Stimulated activated effector memory CD8-positive, alpha-beta T cell treated with anti-CD3 and anti-CD28 coated beads, Interleukin-12 subunit alpha, Interleukin-12 subunit beta, amount 100 ng/mL, for 72 hours (primary cell): ENCODE results near the gene SNED1.
A peak's percentile ranks its signal among the peaks of the same experiment; 100 is the strongest.

Source experiments
- ATAC-seq: fragments of 150-1000 bp; cut with Tn5 transposase; 2 replicates; pipeline ENCODE4 v1.10.0; 2021
- DNase-seq, 2 donors: peaks; one replicate each; pipeline ENCODE4 v3.0.0; 2021 to 2022; ENCODE audit warnings: low spot score in 2 of 2
- H3K27ac Mint-ChIP-seq: one replicate; pipeline ENCODE4 v1.8.0; 2022; ENCODE audit warnings: mild to moderate bottlenecking, mixed read lengths
- H3K36me3 Mint-ChIP-seq: one replicate; pipeline ENCODE4 v1.8.0; 2022; ENCODE audit warnings: mild to moderate bottlenecking, mixed read lengths
- H3K4me1 Mint-ChIP-seq: one replicate; pipeline ENCODE4 v1.8.0; 2022; ENCODE audit warnings: mixed read lengths
- H3K4me3 Mint-ChIP-seq: one replicate; pipeline ENCODE4 v1.8.0; 2022; ENCODE audit warnings: mild to moderate bottlenecking, mixed read lengths
- H3K9me3 Mint-ChIP-seq: one replicate; pipeline ENCODE4 v1.8.0; 2022; ENCODE audit warnings: mixed read lengths

The SNED1 gene

DNA sequence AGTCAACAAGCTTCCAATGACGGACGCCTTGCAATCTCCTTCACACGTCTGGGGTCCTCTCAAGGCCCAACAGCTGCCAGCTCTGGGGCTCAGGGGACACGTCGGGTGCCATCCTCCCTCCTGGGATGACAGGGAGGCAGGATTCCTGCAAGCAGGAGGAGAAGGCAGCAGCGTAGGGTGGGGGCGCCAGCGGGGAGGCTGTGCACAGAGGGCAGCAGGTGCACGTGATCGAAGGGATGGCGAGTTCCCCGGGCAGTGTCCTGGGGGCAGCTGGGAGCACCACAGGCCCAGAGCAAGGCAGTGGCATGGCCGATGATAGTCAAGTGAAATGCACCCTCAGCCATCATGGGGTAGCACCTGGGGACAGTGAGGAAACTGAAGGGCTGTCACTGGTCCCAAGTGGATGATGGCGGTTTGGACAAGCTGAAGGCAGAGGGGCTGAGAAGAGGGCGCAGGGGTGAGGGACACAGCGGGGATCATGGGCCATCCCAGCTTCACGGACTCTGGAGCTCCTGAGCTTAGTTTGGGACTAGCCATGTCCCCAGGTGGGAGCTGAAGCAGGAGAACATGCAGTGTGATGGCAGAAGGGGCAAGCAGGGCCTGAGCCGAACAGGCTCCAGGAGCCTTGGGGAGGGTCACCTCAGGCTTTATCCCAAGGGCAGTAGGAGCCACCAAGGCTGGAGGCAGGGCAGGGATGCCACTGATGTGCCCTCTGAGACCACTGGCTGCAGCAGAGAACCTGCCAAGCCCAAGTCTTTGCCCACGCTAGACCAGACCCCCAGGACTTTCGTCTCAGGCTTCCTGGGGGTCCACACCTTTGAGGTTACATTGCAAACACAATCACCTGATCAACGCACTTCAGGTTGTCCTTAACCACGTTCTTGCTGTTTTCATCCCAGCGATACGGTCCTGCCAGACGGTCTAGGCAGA lies 16.3 kb upstream of the SNED1 start:
- DNase-seq, result no peak
- H3K4me3 Mint-ChIP-seq, result no peak overlapping the region
- H3K4me1 Mint-ChIP-seq, result peaks cover 5% of the 10 kb centered on the region
- no peak overlapping the region for H3K27ac Mint-ChIP-seq
- H3K36me3 Mint-ChIP-seq, result no peaks in the 10 kb centered on the region
- H3K9me3 Mint-ChIP-seq, result no peaks in the 10 kb centered on the region
- ATAC-seq, result peak; percentile 16

DNA sequence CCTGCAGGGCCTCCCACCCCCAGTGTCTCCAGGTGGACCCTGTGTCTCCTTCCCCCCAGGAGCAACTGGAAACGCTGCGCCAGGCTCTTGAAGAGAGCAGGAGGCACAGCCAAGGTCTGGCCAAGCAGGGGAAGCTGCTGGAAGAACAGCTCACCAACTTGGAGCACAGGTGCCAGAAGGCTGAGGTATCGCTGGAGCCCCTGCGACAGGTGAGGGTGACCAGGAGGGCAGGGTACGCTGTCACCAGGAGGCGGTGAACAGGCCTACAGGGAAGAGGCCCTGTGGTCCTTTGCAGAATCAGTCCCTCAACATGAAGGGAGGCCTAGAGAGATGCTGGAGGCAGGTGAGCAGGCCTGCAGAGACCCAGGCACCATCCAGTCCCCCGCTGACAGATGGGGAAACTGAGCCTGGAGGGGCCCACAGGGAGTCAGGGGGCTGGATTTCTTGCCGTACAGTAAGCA lies 15.6 kb upstream of the SNED1 start:
- Mint-ChIP-seq H3K4me3 (no peak overlapping the region), H3K9me3 (no peaks in the 10 kb centered on the region), H3K4me1 (peaks cover 5% of the 10 kb centered on the region), H3K36me3 (no peaks in the 10 kb centered on the region), H3K27ac (no peak overlapping the region)
- DNase-seq (no peak), ATAC-seq (peak; percentile 11)

DNA sequence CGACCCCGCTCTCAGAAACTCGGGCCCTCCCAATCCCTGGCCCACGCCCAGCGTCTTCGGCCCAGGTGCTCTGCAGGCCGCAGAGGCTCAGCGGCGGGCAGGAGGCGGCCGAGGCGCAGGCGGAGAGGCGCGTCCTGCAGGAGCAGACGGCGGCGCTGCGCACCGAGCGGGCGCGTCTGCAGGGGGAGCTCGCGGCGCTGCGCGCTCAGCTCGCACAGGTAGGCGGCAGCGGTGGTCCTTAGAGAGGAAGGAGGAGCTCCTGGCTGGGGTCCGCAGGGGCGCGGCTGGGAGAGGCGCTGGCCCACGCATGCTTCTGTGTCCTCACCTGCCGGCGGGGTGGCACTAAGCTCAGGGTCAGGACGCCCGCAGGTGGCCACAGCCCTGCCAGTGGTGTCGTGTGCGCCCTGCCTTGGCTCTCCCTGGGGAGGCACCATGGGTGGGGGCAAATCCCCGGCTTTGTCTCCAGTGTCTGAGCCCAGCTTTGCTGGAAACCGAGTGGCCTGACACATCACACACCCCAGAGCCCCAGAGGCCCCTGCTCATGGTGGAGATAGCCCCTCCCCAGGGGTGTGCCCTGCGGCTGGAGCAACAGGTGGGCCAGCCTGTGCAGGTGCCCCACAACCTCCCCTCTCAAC lies 14.9 kb upstream of the SNED1 start:
- H3K27ac Mint-ChIP-seq, result no peak overlapping the region
- H3K4me3 Mint-ChIP-seq, result no peak overlapping the region
- no peaks in the 10 kb centered on the region for H3K36me3 Mint-ChIP-seq
- H3K9me3 Mint-ChIP-seq, result no peaks in the 10 kb centered on the region
- ATAC-seq (peak; percentile 62), DNase-seq (no peak)
- H3K4me1 Mint-ChIP-seq, result peaks cover 5% of the 10 kb centered on the region

DNA sequence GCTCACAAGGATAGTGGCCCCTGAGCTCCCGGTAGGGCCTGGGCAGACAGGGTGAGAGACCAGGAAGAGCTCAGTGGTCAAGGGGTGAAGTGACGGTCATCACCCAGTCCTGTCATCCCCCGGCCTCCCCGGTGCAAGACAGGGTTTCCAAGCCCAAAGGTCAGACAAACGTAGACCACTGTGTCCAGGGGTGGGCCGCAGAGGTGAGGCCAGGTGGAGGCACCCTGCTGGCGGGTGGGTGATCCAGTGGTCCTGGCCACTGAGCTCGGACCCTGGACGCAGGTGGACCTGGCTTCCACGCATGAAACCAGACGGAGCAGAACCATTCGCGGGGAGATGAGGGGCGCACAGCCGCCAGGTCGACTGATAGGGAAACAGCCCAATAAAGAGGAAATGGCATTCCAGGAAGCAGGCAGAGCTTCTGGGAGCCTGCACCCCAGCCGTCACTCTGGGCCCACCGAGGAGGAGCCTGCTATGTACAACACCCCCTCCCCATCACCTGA lies 14.4 kb upstream of the SNED1 start:
- H3K27ac Mint-ChIP-seq, result no peak overlapping the region
- DNase-seq, result no peak
- ATAC-seq, result no peak
- peaks cover 5% of the 10 kb centered on the region for H3K4me1 Mint-ChIP-seq
- no peak overlapping the region for H3K4me3 Mint-ChIP-seq
- H3K9me3 Mint-ChIP-seq, result no peaks in the 10 kb centered on the region
- H3K36me3 Mint-ChIP-seq, result no peaks in the 10 kb centered on the region

DNA sequence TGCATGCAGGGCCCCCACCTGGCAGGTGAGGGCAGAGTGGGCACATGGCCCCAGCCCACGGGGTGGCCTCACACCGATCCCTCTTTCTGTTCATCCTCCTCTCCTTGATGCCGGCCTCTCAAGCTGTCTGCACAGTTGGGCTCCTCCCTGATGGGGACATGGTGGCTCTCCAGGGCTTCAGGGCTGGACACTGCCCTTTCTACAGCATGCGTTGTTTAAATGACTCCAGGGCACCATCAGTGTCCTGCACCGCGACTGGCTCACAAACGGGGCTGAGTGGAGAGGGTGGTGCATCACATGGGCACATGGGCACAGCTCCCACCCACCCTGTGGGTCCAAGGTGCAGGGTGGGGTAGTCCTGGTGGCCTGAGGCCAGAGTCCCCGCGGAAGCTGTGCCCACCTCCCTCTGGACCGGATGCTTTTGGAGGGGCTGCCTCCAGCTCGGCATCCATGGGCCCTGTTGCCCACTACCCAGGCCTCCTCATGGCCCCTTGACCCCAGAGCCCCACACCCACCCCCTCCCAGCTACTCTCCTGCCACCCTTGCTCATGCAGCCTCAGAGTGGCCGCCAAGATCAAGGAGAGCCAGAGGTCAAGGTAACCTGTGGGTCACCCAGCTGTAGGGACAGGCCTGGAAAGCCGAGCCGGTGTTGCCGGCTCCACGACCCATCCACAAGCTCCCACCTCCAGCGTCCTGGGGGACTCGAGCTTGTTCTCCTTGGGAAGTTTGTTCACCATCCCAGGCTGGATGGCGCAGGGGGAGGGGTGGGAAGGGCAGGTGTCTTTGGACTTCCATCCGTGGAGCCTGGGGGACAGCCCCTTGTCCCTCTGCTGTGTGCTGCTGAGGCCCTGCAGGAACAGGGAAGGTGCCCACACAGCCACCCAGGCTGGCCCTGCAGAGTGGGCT lies 12.3 kb upstream of the SNED1 start:
- H3K27ac Mint-ChIP-seq, result no peak overlapping the region
- H3K4me1 Mint-ChIP-seq, result peaks cover 5% of the 10 kb centered on the region
- ATAC-seq (no peak), DNase-seq (no peak)
- no peaks in the 10 kb centered on the region for H3K9me3 Mint-ChIP-seq
- H3K4me3 Mint-ChIP-seq, result no peak overlapping the region
- H3K36me3 Mint-ChIP-seq, result no peaks in the 10 kb centered on the region

DNA sequence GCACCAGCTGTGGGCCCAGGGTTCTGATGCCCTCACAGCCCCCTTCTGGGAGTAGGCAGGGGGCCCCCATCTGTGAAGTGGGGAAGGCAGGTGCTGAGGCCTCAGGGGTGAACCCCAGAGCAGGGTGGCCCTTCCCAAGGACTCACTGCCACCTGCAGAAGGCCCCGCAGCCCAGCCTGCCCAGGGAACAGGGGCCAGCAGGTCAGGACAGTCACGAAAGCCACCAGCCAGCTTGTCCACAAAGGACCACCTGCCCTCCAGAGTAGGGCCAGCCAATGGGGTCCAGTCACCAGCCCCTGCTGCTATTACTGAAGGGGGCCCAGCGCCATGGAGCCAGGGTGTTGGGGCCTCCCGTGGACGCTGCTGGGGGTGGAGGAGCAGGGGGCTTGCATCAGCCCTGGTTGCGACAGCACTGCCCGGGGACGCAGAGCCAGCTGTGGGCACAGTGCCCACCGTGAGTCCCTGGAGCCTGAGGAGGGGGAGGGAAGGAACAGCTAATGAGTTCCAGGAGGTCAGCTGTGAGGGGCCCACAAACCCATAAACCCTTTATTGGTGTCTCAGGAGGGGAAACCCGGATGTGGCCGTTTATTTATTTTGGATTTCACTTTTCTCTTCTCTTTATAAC lies 11.5 kb upstream of the SNED1 start:
- H3K4me3 Mint-ChIP-seq, result no peak overlapping the region
- H3K36me3 Mint-ChIP-seq, result no peaks in the 10 kb centered on the region
- no peak for ATAC-seq
- H3K27ac Mint-ChIP-seq, result no peak overlapping the region
- H3K4me1 Mint-ChIP-seq, result peaks cover 5% of the 10 kb centered on the region
- DNase-seq, result no peak
- no peaks in the 10 kb centered on the region for H3K9me3 Mint-ChIP-seq

DNA sequence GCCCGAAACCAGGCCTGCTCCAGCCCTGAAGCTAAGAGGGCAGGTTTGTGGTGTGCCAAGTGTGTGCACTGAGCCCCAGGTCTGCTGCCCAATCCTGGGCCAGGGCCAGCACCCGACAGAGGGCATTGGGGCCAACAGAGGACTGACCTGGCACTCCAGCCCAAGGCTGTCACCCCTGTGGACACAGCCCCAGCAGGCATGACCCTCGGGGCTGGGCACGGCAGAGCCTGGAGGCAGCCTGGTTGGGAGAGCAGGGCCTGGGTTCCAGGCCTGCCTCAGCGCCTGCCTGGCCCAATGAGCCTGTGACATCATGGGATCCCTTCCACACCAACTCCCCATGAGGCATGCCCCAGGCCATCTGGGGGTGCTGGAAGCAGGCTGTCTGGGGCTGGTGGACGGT lies 10.8 kb upstream of the SNED1 start:
- H3K4me1 Mint-ChIP-seq, result peaks cover 5% of the 10 kb centered on the region
- no peaks in the 10 kb centered on the region for H3K36me3 Mint-ChIP-seq
- H3K9me3 Mint-ChIP-seq, result no peaks in the 10 kb centered on the region
- no peak overlapping the region for H3K27ac Mint-ChIP-seq
- ATAC-seq (no peak), DNase-seq (no peak)
- no peak overlapping the region for H3K4me3 Mint-ChIP-seq

DNA sequence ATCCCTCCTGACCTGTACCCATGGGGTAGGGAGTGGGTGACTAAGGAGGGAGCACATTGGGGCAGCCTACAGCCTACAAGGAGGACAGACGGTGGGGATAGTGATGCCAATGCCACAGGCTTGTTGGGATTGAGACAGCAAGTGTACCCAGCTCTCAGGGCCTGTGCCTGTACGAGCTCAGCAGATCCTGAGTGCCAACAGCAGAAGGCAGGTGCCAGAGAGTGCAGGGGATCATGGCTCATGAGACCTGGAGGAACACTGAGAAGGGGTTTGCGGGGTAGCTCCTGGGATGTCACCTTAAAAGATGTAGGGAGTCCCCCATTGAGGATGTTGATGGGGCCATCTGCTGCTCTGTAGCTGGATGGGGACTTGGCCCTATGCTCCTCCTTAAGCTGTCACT lies 10.3 kb upstream of the SNED1 start:
- H3K27ac Mint-ChIP-seq, result no peak overlapping the region
- peaks cover under 1% of the 10 kb centered on the region for H3K4me1 Mint-ChIP-seq
- H3K9me3 Mint-ChIP-seq, result no peaks in the 10 kb centered on the region
- no peaks in the 10 kb centered on the region for H3K36me3 Mint-ChIP-seq
- no peak overlapping the region for H3K4me3 Mint-ChIP-seq
- DNase-seq (no peak), ATAC-seq (no peak)

DNA sequence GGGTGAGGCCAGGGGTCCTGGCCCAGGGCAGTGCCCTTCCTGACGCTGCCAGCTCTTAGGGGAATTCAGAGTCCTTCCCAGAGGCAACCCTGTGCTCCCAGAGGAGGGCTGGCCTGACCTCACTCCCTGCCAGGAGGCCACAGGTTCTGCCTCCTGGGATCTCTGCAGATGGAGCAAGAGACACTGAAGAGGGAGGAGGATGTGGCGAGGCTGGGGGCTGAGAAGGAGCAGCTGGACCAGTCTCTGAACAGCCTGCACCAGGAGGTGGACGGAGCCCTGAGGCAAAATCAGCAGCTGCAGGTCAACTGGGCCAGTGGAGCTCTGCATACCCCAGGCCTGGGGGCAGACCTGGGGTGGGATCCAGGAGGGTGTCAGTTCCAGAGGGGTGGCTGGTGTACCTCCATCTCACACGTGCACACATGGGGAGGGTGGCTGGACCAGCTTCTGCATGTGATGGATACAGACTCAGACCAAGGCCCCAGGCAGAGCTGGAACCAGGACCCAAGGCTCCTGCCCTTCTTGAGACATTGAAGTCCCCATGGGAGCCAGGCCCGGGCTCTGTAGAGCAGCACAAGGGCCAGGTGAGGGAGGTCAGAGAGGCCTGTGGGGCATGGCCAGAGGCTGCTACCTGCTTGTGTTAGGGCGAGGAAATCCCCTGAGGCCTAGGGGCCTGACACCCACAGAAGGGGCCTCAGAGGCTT lies 9.7 kb upstream of the SNED1 start:
- no peaks in the 10 kb centered on the region for H3K9me3 Mint-ChIP-seq
- no peak overlapping the region for H3K4me3 Mint-ChIP-seq
- no peaks in the 10 kb centered on the region for H3K36me3 Mint-ChIP-seq
- peak in 1 of 2 donors; percentile 42 for DNase-seq
- no peak overlapping the region for H3K27ac Mint-ChIP-seq
- no peak for ATAC-seq
- H3K4me1 Mint-ChIP-seq, result no peaks in the 10 kb centered on the region

DNA sequence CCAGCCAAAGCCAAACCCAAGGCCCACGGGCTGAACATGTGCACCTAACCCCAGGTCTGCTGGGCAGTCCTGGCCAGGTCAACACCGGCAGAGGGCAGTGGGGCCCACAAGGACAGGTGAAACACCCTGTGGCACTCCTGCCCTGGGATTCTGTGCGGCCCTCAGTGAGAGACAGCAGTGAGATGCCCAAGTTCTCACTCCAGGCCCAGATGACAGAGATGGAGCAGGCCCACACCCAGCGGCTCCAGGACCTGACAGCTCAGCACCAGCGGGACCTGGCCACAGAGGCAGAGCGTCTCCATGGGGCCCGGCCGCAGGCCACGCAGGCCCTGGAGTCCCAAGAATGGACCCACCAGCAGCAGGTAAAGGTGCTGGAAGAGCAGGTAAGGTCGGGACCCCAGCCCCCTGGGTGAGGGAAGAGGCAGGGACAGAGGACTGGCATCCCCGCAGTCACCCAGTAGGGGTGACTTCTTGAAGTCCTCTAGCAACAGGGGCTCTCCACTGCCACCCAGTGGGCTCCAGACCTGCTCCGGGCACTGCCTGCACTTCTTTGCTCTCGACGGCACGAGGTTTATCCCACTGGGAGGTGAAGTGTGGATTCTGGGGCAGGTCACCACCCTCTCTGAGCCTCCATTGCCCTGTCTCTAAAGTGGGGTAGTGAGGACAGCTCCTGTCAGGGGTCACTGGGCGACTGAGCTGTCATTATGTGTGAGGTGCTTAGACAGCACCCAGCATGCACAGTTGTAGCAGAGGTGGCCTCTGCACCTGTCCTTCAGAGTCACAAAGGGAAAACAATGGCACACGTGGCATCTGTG lies 8.8 kb upstream of the SNED1 start:
- ATAC-seq, result peak; percentile 2
- H3K4me3 Mint-ChIP-seq, result no peak overlapping the region
- no peaks in the 10 kb centered on the region for H3K36me3 Mint-ChIP-seq
- no peak overlapping the region for H3K27ac Mint-ChIP-seq
- H3K9me3 Mint-ChIP-seq, result no peaks in the 10 kb centered on the region
- DNase-seq, result peak in 1 of 2 donors; percentile 48
- no peaks in the 10 kb centered on the region for H3K4me1 Mint-ChIP-seq

DNA sequence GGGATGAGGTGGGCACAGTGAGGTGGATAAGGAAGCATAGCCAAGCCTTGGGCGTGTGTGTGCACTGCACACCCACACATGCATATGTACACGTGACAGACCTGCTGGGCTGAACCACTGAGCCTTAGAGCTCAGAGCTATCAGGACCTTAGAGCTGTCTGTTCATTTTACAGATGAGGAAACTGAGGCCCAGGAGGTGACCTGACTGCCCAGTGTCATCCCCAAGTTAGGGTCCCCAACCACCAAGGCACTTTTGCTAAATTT lies 8.2 kb upstream of the SNED1 start:
- Mint-ChIP-seq H3K36me3 (no peaks in the 10 kb centered on the region), H3K4me3 (no peak overlapping the region), H3K4me1 (no peaks in the 10 kb centered on the region), H3K9me3 (no peaks in the 10 kb centered on the region), H3K27ac (no peak overlapping the region)
- ATAC-seq, result peak; percentile 4
- DNase-seq, result no peak

DNA sequence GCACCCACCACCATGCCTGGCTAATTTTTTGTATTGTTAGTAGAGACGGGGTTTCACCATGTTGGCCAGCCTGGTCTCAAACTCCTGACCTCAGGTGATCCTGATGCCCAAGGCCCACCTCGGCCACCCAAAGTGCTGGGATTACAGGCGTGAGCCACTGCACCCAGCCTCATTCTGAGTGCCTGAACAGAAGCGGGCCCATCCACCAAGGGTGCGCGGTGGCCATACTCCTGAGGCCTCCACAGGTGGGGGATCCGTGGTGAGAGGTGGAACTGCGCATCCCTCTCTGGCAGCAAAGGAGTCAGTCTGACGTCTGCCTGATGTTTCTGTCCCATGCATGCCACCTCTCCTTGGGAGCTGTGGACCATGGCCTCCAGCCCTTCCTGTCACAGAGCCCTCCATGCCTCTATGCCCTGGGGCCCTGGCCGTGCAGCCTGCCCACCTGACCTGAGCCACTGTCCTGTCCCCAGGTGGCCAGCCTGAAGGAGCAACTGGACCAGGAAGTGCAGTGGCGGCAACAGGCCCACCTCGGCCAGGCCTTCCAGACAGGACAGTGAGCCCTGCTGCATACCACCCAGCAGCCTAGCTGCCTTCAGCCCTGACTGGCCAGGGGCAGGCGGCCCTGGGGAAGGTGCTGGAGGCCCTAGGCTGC lies 7.6 kb upstream of the SNED1 start:
- no peak overlapping the region for H3K27ac Mint-ChIP-seq
- no peaks in the 10 kb centered on the region for H3K9me3 Mint-ChIP-seq
- DNase-seq (no peak), ATAC-seq (no peak)
- H3K36me3 Mint-ChIP-seq, result no peaks in the 10 kb centered on the region
- no peak overlapping the region for H3K4me3 Mint-ChIP-seq
- H3K4me1 Mint-ChIP-seq, result no peaks in the 10 kb centered on the region

DNA sequence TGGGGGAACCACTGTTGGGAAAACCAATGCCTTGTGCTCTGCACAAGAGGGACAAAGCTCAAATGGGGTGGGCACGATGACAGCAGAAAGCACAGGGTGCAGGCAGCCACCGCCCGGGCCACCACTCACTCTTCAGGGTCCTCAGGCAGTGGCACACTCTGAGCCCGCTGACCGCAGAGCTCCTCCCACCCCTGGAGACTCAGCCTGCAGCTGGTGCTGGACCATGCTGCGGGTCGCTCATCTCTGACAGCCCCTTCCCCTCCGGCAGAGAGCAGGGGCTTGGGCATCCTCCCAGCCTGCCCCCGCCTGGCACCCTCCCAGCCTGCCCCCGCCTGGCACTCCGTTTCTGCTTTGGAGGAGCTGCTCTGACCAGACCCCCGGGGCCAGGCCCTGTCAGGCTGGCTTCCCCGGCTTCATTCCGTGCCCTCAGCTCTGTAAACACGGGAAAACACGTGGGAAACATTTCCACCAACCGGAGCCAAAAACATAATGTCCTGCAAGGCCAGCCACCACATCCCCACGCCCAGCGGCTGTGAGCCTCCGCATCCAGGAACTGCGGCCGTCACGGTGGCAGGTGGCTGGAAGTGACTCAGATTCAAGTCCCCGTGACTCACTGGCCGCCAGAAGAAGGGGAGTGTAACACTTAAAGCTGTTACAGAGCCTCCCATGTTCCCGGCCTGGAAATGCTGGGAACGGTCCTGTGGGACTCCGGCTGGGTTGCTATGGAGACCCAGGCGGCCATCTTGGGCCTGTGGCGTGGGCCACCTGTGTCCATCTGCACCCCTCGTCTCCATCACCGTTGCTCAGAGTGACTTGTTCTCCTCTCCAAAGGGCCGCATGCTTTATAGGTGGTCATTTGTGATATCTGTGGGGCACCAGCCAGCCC lies 6.8 kb upstream of the SNED1 start:
- Mint-ChIP-seq H3K27ac (no peak overlapping the region), H3K36me3 (no peaks in the 10 kb centered on the region), H3K4me3 (no peak overlapping the region), H3K4me1 (no peaks in the 10 kb centered on the region), H3K9me3 (no peaks in the 10 kb centered on the region)
- no peak for DNase-seq
- ATAC-seq, result no peak
